Measurements from ENCODE around the gene TNFRSF6B.

GRCh38 chr20:63663332-63664066, 33.0 kb upstream of the TNFRSF6B start:
- TF ChIP-seq, protein P1, sequence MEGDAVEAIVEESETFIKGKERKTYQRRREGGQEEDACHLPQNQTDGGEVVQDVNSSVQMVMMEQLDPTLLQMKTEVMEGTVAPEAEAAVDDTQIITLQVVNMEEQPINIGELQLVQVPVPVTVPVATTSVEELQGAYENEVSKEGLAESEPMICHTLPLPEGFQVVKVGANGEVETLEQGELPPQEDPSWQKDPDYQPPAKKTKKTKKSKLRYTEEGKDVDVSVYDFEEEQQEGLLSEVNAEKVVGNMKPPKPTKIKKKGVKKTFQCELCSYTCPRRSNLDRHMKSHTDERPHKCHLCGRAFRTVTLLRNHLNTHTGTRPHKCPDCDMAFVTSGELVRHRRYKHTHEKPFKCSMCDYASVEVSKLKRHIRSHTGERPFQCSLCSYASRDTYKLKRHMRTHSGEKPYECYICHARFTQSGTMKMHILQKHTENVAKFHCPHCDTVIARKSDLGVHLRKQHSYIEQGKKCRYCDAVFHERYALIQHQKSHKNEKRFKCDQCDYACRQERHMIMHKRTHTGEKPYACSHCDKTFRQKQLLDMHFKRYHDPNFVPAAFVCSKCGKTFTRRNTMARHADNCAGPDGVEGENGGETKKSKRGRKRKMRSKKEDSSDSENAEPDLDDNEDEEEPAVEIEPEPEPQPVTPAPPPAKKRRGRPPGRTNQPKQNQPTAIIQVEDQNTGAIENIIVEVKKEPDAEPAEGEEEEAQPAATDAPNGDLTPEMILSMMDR (IDR thresholded peaks at IDR 0.05; ENCODE audit: borderline replicate concordance, extremely low read depth, low read length, poor library complexity, severe bottlenecking), result no peak
- TF ChIP-seq EZH2 (IDR thresholded peaks at IDR 0.05; ENCODE audit: borderline replicate concordance, low read depth, low read length, severe bottlenecking), result no peak
